SK-N-SH (cell line): Measurements from ENCODE around the gene SYNC. TPM values are rescaled to one million over a fixed set of nuclear protein-coding genes. Genes with fewer than 3 reads are reported as not detected.

Source experiments
- CTCF ChIA-PET: fragments of 300-600, 350-600 bp; formaldehyde crosslinking; extraction: SDS; loops from one replicate; lab custom pipeline; 2021; lab: Yijun Ruan, JAX
- POLR2A ChIA-PET: fragments of 350-600 bp; sonication (Branson Sonifier 250); formaldehyde crosslinking; extraction: SDS; loops from one replicate; lab custom pipeline; 2020; ENCODE audit warnings: antibody characterized with exemption, inconsistent platforms; lab: Yijun Ruan, JAX
- DNase-seq: peaks from one replicate; pipeline ENCODE4 v3.0.0; 2012
- H2AFZ ChIP-seq: fragments of 200-600 bp; sonication (generic); 2 replicates; pipeline ENCODE4 v1.8.1; 2016; ENCODE audit warnings: antibody characterized with exemption, mild to moderate bottlenecking, low read depth
- H3F3A ChIP-seq: fragments of 200-600 bp; sonication (generic); replicated peaks from 2 replicates; pipeline ENCODE3; 2016; ENCODE audit warnings: antibody characterized with exemption, mild to moderate bottlenecking; ENCODE audit not compliant: insufficient read depth
- H3K27ac ChIP-seq, 2 experiments: fragments of 200-500 bp in 1 of 2; fragments of 200-600 bp in 1 of 2; sonication (Bioruptor generic) in 1 of 2; sonication (generic), shearing (Covaris generic) in 1 of 2; 2 replicates each; pipeline versions ENCODE4 v1.5.1 to v1.6.1; 2014 to 2016; ENCODE audit warnings: low read depth in 2 of 2, inconsistent platforms in 1 of 2, low read length in 1 of 2, mild to moderate bottlenecking in 1 of 2, mixed read lengths in 1 of 2
- H3K27me3 ChIP-seq: fragments of 200-600 bp; sonication (generic), shearing (Covaris generic); 2 replicates; pipeline ENCODE4 v1.6.1; 2016; ENCODE audit warnings: mixed run types; ENCODE audit not compliant: insufficient read depth
- H3K36me3 ChIP-seq, 2 experiments: fragments of 200-500 bp in 1 of 2; fragments of 200-600 bp in 1 of 2; sonication (Bioruptor generic) in 1 of 2; sonication (generic) in 1 of 2; replicated peaks in 1 of 2; 2 replicates each; pipeline versions ENCODE3 to v1.5.1; 2014 to 2016; ENCODE audit warnings: low read length in 1 of 2, mild to moderate bottlenecking in 1 of 2; ENCODE audit not compliant: insufficient read depth in 2 of 2, control insufficient read depth in 1 of 2
- H3K4me1 ChIP-seq, 2 experiments: fragments of 200-500 bp in 1 of 2; fragments of 200-600 bp in 1 of 2; sonication (Bioruptor generic) in 1 of 2; sonication (generic), shearing (Covaris generic) in 1 of 2; 2 replicates each; pipeline versions ENCODE4 v1.5.1 to v1.6.1; 2014 to 2016; ENCODE audit warnings: low read depth in 1 of 2, low read length in 1 of 2, mixed run types in 1 of 2; ENCODE audit not compliant: insufficient read depth in 2 of 2, control insufficient read depth in 1 of 2
- H3K4me2 ChIP-seq: fragments of 200-600 bp; sonication (generic), shearing (Covaris generic); 2 replicates; pipeline ENCODE4 v1.6.1; 2017; ENCODE audit warnings: mixed run types
- H3K4me3 ChIP-seq, 2 experiments: fragments of 200-500 bp in 1 of 2; fragments of 200-600 bp in 1 of 2; sonication (Bioruptor generic) in 1 of 2; sonication (generic), shearing (Covaris generic) in 1 of 2; 2 replicates each; pipeline versions ENCODE4 v1.5.1 to v1.8.1; 2014 to 2016; ENCODE audit warnings: low read depth in 2 of 2, inconsistent platforms in 1 of 2, low read length in 1 of 2, mild to moderate bottlenecking in 1 of 2, mixed read lengths in 1 of 2, moderate library complexity in 1 of 2
- H3K79me2 ChIP-seq: fragments of 200-600 bp; sonication (generic); 2 replicates; pipeline ENCODE4 v1.8.1; 2017; ENCODE audit warnings: mild to moderate bottlenecking; ENCODE audit not compliant: insufficient read depth
- H3K9ac ChIP-seq: fragments of 200-600 bp; sonication (generic); 2 replicates; pipeline ENCODE4 v1.6.1; 2017; ENCODE audit warnings: mixed run types
- H3K9me2 ChIP-seq: fragments of 200-600 bp; sonication (generic); 2 replicates; pipeline ENCODE4 v1.6.1; 2017; ENCODE audit warnings: mixed run types
- H3K9me3 ChIP-seq: fragments of 200-600 bp; sonication (generic); 2 replicates; pipeline ENCODE4 v1.6.1; 2017; ENCODE audit warnings: mixed run types, mild to moderate bottlenecking, moderate library complexity
- H4K20me1 ChIP-seq: fragments of 200-600 bp; sonication (generic); 2 replicates; pipeline ENCODE4 v1.6.1; 2017; ENCODE audit warnings: mild to moderate bottlenecking, mixed run types; ENCODE audit not compliant: insufficient read depth
- ELF1 ChIP-seq: IDR thresholded peaks from 2 replicates; pipeline ENCODE4 v1.4.0; 2012
- EP300 ChIP-seq, 2 experiments: IDR thresholded peaks; 2 replicates each; pipeline versions ENCODE4 v1.4.0 to v1.6.1; 2012; ENCODE audit warnings: borderline replicate concordance in 1 of 2, low read depth in 1 of 2, low read length in 1 of 2
- FOSL2 ChIP-seq: IDR thresholded peaks from 2 replicates; pipeline ENCODE4 v1.4.0; 2012; ENCODE audit warnings: low read depth, mild to moderate bottlenecking, moderate library complexity, borderline replicate concordance
- FOXM1 ChIP-seq: IDR thresholded peaks from 2 replicates; pipeline ENCODE4 v1.4.0; 2012; ENCODE audit warnings: low read depth, mild to moderate bottlenecking
- GABPA ChIP-seq: IDR thresholded peaks from 2 replicates; pipeline ENCODE4 v1.4.0; 2012; ENCODE audit warnings: low read depth, mild to moderate bottlenecking
- JUND ChIP-seq: IDR thresholded peaks from 2 replicates; pipeline ENCODE4 v1.4.0; 2012
- MAX ChIP-seq: IDR thresholded peaks from 2 replicates; pipeline ENCODE4 v1.4.0; 2012; ENCODE audit warnings: low read depth
- MXI1 ChIP-seq: IDR thresholded peaks from 2 replicates; pipeline ENCODE4 v1.6.1; 2012; ENCODE audit warnings: mild to moderate bottlenecking, low read depth, low read length, improper control_type of control experiment
- NFIC ChIP-seq: IDR thresholded peaks from 2 replicates; pipeline ENCODE4 v1.4.0; 2012; ENCODE audit warnings: borderline replicate concordance
- POLR2AphosphoS5 ChIP-seq: IDR thresholded peaks from 2 replicates; pipeline ENCODE4 v1.6.1; 2012; ENCODE audit warnings: low read depth, low read length
- RAD21 ChIP-seq: IDR thresholded peaks from 2 replicates; pipeline ENCODE4 v1.6.1; 2012; ENCODE audit warnings: mild to moderate bottlenecking, low read length
- RCOR1 ChIP-seq: fragments of 150-350 bp; IDR thresholded peaks from 2 replicates; pipeline ENCODE4 v1.6.1; 2017; ENCODE audit warnings: antibody characterized with exemption, low read length
- RFX5 ChIP-seq: IDR thresholded peaks from 2 replicates; pipeline ENCODE4 v1.6.1; 2012; ENCODE audit warnings: mild to moderate bottlenecking, improper control_type of control experiment, low read length
- RXRA ChIP-seq: IDR thresholded peaks from 2 replicates; pipeline ENCODE4 v1.4.0; 2012; ENCODE audit warnings: low read depth, mild to moderate bottlenecking, borderline replicate concordance
- SIN3A ChIP-seq: IDR thresholded peaks from 2 replicates; pipeline ENCODE4 v1.6.1; 2012; ENCODE audit warnings: low read depth, mild to moderate bottlenecking, low read length, moderate library complexity, borderline replicate concordance
- SMC3 ChIP-seq: IDR thresholded peaks from 2 replicates; pipeline ENCODE4 v1.6.1; 2012; ENCODE audit warnings: low read depth, low read length, improper control_type of control experiment
- TAF1 ChIP-seq: IDR thresholded peaks from 2 replicates; pipeline ENCODE4 v1.6.1; 2012; ENCODE audit warnings: low read depth, mild to moderate bottlenecking, low read length, moderate library complexity, borderline replicate concordance
- TCF12 ChIP-seq: IDR thresholded peaks from 2 replicates; pipeline ENCODE4 v1.4.0; 2012
- TEAD4 ChIP-seq: IDR thresholded peaks from 2 replicates; pipeline ENCODE4 v1.4.0; 2012; ENCODE audit warnings: mild to moderate bottlenecking, borderline replicate concordance; ENCODE audit not compliant: insufficient read depth
- USF2 ChIP-seq: fragments of 150-350 bp; IDR thresholded peaks from 2 replicates; pipeline ENCODE4 v1.6.1; 2017; ENCODE audit warnings: antibody characterized with exemption, low read length, low read depth, borderline replicate concordance
- WGBS: methylation state at CpG from one replicate; pipeline ENCODE4 v1.1.6; 2017; ENCODE audit warnings: low lambda C conversion rate; 5-methylcytosine and 5-hydroxymethylcytosine counted together
- polyA plus RNA-seq, 3 experiments: library from polyadenylated mRNA; depleted of rRNA; stranded (reverse); fragments of >200 nt; gene quantifications; 2 replicates each; pipeline ENCODE4 v1.2.3, GENCODE V29; 2012
- TF ChIP-seq, protein P1 (sequence below): IDR thresholded peaks from 2 replicates; pipeline ENCODE4 v1.4.0; 2012; ENCODE audit warnings: low read depth, borderline replicate concordance
- TF ChIP-seq, protein P2 (sequence below): IDR thresholded peaks from 2 replicates; pipeline ENCODE4 v1.6.1; 2012; ENCODE audit warnings: mild to moderate bottlenecking, low read depth, low read length, moderate library complexity

Gene SYNC
- polyA plus RNA-seq, 1 of the 3 experiments (the other 2 are of a cell fraction), result 25.6 TPM

DNA sequence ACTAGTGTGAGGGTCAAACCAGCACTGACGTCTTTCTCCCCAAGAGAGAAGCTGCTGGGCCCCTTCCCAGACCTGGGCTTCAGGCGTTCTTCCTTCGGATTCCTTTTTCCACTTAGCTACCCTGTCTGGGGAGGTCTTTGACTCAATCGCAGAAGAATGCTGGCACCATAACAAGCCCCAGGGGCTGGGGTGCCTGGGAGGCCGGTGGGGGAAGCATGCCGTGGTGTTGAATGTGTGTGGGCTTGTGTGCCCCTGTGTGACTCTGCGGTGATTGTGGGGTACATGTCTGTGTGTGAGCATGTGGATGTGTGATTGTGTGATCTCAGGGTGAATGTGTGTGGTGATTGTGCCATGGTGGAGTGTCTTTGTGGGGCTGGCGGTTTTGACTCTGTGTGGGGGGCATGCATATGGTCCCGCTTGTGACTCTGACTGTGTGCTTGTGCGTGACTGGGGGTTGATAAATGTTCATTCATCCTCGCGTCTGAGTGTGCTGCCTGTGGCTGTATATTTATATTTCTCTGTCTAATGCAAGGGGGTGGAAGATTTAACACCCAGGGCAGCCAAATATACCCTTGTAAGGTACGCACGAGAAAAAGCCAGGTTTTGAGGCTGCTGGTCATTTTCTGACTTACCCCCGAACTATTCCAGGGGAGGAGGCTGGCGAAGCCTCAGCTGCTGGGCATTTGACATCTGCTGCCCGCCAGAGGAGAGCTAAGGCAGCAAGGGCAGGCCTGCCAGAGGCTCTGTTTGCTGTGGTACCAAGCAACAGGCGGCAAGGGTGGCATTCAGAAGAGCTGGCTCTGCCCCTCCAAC, 1.1 kb upstream of the SYNC start:
- Histone ChIP-seq H3F3A (peaks cover 17% of the 10 kb centered on the region), H3K4me2 (peak overlapping the region; percentile 94), H2AFZ (peak overlapping the region; percentile 91), H3K4me1 (peaks cover 9 to 13% of the 10 kb centered on the region in 2 experiments; a peak in 3 of 4 replicates), H3K9ac (peak overlapping the region; percentile 95), H4K20me1 (no peaks in the 10 kb centered on the region), H3K27ac (peak overlapping the region in 1 of 2 experiments; percentile 92; a peak in 2 of 4 replicates), H3K36me3 (no peaks in the 10 kb centered on the region), H3K79me2 (peaks cover 37% of the 10 kb centered on the region), H3K9me2 (no peaks in the 10 kb centered on the region), H3K27me3 (no peaks in the 10 kb centered on the region), H3K9me3 (no peaks in the 10 kb centered on the region), H3K4me3 (peak overlapping the region; percentile 58 to 81)
- ChIA-PET POLR2A (no interaction called here), CTCF (interaction anchor here (0.9 to 18.9 kb wide), 5 partner anchors 9 to 303 kb away, joined by 3 to 392 read pairs (median 6); no protein-coding TSS in a partner anchor)
- TF ChIP-seq POLR2AphosphoS5, result peak; percentile 69; the same call in 1 of the 2 replicates
- TF ChIP-seq MXI1, result no peak
- no peak for TF ChIP-seq RCOR1
- TF ChIP-seq EP300 (IDR thresholded peaks at IDR 0.05; ENCODE audit: borderline replicate concordance in 1 of 2, low read depth in 1 of 2, low read length in 1 of 2), result 0 out of 4 replicates have a peak, but pooled peaks of 1 of the 2 experiments have one; percentile 54
- peak; percentile 77 for TF ChIP-seq JUND
- TF ChIP-seq, protein P1, sequence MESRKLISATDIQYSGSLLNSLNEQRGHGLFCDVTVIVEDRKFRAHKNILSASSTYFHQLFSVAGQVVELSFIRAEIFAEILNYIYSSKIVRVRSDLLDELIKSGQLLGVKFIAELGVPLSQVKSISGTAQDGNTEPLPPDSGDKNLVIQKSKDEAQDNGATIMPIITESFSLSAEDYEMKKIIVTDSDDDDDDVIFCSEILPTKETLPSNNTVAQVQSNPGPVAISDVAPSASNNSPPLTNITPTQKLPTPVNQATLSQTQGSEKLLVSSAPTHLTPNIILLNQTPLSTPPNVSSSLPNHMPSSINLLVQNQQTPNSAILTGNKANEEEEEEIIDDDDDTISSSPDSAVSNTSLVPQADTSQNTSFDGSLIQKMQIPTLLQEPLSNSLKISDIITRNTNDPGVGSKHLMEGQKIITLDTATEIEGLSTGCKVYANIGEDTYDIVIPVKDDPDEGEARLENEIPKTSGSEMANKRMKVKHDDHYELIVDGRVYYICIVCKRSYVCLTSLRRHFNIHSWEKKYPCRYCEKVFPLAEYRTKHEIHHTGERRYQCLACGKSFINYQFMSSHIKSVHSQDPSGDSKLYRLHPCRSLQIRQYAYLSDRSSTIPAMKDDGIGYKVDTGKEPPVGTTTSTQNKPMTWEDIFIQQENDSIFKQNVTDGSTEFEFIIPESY, result no peak
- TF ChIP-seq RAD21, result no peak
- peak; percentile 65; the same call in 1 of the 2 replicates for TF ChIP-seq SIN3A
- TF ChIP-seq RFX5, result no peak
- peak; percentile 72 for TF ChIP-seq FOSL2
- peak; percentile 37 for TF ChIP-seq MAX
- TF ChIP-seq TCF12, result peak; percentile 66
- TF ChIP-seq ELF1, result no peak
- peak; percentile 81 for TF ChIP-seq NFIC
- TF ChIP-seq RXRA, result peak; percentile 9; the same call in 1 of the 2 replicates
- no peak for TF ChIP-seq SMC3
- TF ChIP-seq, protein P2, sequence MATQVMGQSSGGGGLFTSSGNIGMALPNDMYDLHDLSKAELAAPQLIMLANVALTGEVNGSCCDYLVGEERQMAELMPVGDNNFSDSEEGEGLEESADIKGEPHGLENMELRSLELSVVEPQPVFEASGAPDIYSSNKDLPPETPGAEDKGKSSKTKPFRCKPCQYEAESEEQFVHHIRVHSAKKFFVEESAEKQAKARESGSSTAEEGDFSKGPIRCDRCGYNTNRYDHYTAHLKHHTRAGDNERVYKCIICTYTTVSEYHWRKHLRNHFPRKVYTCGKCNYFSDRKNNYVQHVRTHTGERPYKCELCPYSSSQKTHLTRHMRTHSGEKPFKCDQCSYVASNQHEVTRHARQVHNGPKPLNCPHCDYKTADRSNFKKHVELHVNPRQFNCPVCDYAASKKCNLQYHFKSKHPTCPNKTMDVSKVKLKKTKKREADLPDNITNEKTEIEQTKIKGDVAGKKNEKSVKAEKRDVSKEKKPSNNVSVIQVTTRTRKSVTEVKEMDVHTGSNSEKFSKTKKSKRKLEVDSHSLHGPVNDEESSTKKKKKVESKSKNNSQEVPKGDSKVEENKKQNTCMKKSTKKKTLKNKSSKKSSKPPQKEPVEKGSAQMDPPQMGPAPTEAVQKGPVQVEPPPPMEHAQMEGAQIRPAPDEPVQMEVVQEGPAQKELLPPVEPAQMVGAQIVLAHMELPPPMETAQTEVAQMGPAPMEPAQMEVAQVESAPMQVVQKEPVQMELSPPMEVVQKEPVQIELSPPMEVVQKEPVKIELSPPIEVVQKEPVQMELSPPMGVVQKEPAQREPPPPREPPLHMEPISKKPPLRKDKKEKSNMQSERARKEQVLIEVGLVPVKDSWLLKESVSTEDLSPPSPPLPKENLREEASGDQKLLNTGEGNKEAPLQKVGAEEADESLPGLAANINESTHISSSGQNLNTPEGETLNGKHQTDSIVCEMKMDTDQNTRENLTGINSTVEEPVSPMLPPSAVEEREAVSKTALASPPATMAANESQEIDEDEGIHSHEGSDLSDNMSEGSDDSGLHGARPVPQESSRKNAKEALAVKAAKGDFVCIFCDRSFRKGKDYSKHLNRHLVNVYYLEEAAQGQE, result peak; percentile 60; the same call in 1 of the 2 replicates
- no peak for TF ChIP-seq GABPA
- no peak for TF ChIP-seq FOXM1
- 0 out of 2 replicates have a peak, but pooled peaks have one; percentile 46 for TF ChIP-seq TAF1
- TF ChIP-seq USF2, result no peak
- TF ChIP-seq TEAD4, result peak; percentile 60; the same call in 1 of the 2 replicates
- peak; percentile 42 for DNase-seq
- WGBS, result 29% methylated on average over 16 of the region's 18 CpGs
